ENCODE measurements around the gene CSRP2. TPM values are rescaled to one million over a fixed set of nuclear protein-coding genes. Genes with fewer than 3 reads are reported as not detected.

CSRP2 gene
- total RNA-seq, 4 donors from 2014 or later = 14.1 to 69.0 (median 29.7) TPM

GRCh38 chr12:76878099-76878898 is 520 bp downstream of the CSRP2 start:
- Histone ChIP-seq H3K4me3 (peak overlapping the region; percentile 59 to 61), H3K4me1 (no peaks in the 10 kb centered on the region), H3K36me3 (no peaks in the 10 kb centered on the region), H3K27ac (peak overlapping the region; percentile 90 to 94), H3K9me3 (no peaks in the 10 kb centered on the region), H3K27me3 (no peaks in the 10 kb centered on the region)
- TF ChIP-seq CTCF (IDR thresholded peaks at IDR 0.05) (peak in 1 of 4 experiments; percentile 9), POLR2A (IDR thresholded peaks at IDR 0.05) (no peak)
- peak; percentile 20 to 27 for DNase-seq
- intact Hi-C loops (cut with DNase I; ENCODE audit: low total_unique reads) = no loop called here

- Histone ChIP-seq H3K4me1 (no peaks in the 10 kb centered on the region), H3K27ac (no peak overlapping the region), H3K36me3 (no peaks in the 10 kb centered on the region), H3K9me3 (no peaks in the 10 kb centered on the region), H3K4me3 (no peak overlapping the region), H3K27me3 (no peaks in the 10 kb centered on the region)
- intact Hi-C loops (cut with DNase I; ENCODE audit: low total_unique reads) = no loop called here
- DNase-seq = no peak
- no peak for TF ChIP-seq CTCF (IDR thresholded peaks at IDR 0.05)
- TF ChIP-seq POLR2A (IDR thresholded peaks at IDR 0.05) = no peak
Measured at GRCh38 chr12:76876696-76877229, 2.1 kb downstream of the CSRP2 start.

- intact Hi-C loops (cut with DNase I; ENCODE audit: low total_unique reads) = no loop called here
- H3K4me1 ChIP-seq = no peaks in the 10 kb centered on the region
- no peak for TF ChIP-seq POLR2A (IDR thresholded peaks at IDR 0.05)
- no peak for TF ChIP-seq CTCF (IDR thresholded peaks at IDR 0.05)
Measured at GRCh38 chr12:76874491-76875190, 4.2 kb downstream of the CSRP2 start.

GRCh38 chr12:76874027-76874426 is 4.8 kb downstream of the CSRP2 start:
- Histone ChIP-seq H3K4me3 (no peak overlapping the region), H3K27me3 (no peaks in the 10 kb centered on the region), H3K9me3 (no peaks in the 10 kb centered on the region), H3K36me3 (no peaks in the 10 kb centered on the region), H3K27ac (no peak overlapping the region), H3K4me1 (no peaks in the 10 kb centered on the region)
- TF ChIP-seq POLR2A (IDR thresholded peaks at IDR 0.05) (no peak), CTCF (IDR thresholded peaks at IDR 0.05) (no peak)
- DNase-seq = no peak
- intact Hi-C loops (cut with DNase I; ENCODE audit: low total_unique reads) = no loop called here

More at GRCh38 chr12:76874491-76875190, 4.2 kb downstream of the CSRP2 start:
- DNase-seq = no peak
- no peak overlapping the region for H3K4me3 ChIP-seq
- H3K9me3 ChIP-seq = no peaks in the 10 kb centered on the region
- H3K36me3 ChIP-seq = no peaks in the 10 kb centered on the region
- no peaks in the 10 kb centered on the region for H3K27me3 ChIP-seq
- H3K27ac ChIP-seq = no peak overlapping the region

GRCh38 chr12:76872415-76872814 is 6.4 kb downstream of the CSRP2 start:
- TF ChIP-seq POLR2A (IDR thresholded peaks at IDR 0.05) (no peak), CTCF (IDR thresholded peaks at IDR 0.05) (no peak)
- DNase-seq = no peak
- Histone ChIP-seq H3K36me3 (no peaks in the 10 kb centered on the region), H3K4me3 (no peak overlapping the region), H3K27ac (no peak overlapping the region), H3K27me3 (no peaks in the 10 kb centered on the region), H3K4me1 (no peaks in the 10 kb centered on the region), H3K9me3 (no peaks in the 10 kb centered on the region)
- intact Hi-C loops (cut with DNase I; ENCODE audit: low total_unique reads) = no loop called here
